HFF-Myc (cell line): ENCODE data around the gene ARHGEF37.
"Not testable (repeated sequence)": the region's sequence is repeated elsewhere in the genome, so short reads cannot be mapped to it uniquely, and the experiment has no call there.

Experiments
- DNase-seq: peaks from one replicate; pipeline ENCODE4 v3.0.0-alpha.2; 2011; ENCODE audit warnings: low read depth; ENCODE audit errors: extremely low read depth
- H3K4me3 ChIP-seq: replicated peaks from 2 replicates; pipeline ENCODE4 v1.5.1; 2011; ENCODE audit warnings: low read depth, mild to moderate bottlenecking, control low read depth, low read length
- CTCF ChIP-seq: IDR thresholded peaks from 2 replicates; pipeline ENCODE4 v1.5.1; 2012; ENCODE audit warnings: mild to moderate bottlenecking, low read depth, low read length, control low read depth; ENCODE audit errors: missing control alignments

The ARHGEF37 gene

GRCh38 chr5:149564542-149565140 lies 16.7 kb upstream of the ARHGEF37 start:
- DNase-seq = peak; percentile 79
- TF ChIP-seq CTCF = peak; percentile 41

GRCh38 chr5:149567226-149567625 lies 14.1 kb upstream of the ARHGEF37 start:
- DNase-seq = no peak
- H3K4me3 ChIP-seq = no peak overlapping the region
- TF ChIP-seq CTCF = no peak

More at GRCh38 chr5:149564542-149565140, 16.7 kb upstream of the ARHGEF37 start:
- H3K4me3 ChIP-seq = not testable (repeated sequence)

GRCh38 chr5:149572170-149572569 lies 9.1 kb upstream of the ARHGEF37 start:
- TF ChIP-seq CTCF = no peak
- H3K4me3 ChIP-seq = no peak overlapping the region
- no peak for DNase-seq

GRCh38 chr5:149572576-149573231 lies 8.6 kb upstream of the ARHGEF37 start:
- TF ChIP-seq CTCF = no peak
- no peak for DNase-seq
- no peak overlapping the region for H3K4me3 ChIP-seq

- no peak for DNase-seq
- H3K4me3 ChIP-seq = no peak overlapping the region
- no peak for TF ChIP-seq CTCF
Observed at GRCh38 chr5:149575131-149575530, 6.2 kb upstream of the ARHGEF37 start.

- TF ChIP-seq CTCF = no peak
- no peak overlapping the region for H3K4me3 ChIP-seq
- DNase-seq = no peak
Observed at GRCh38 chr5:149576021-149576420, 5.3 kb upstream of the ARHGEF37 start.
